ENCODE measurements around the gene RBM3. TPM values are rescaled to one million over a fixed set of nuclear protein-coding genes. Genes with fewer than 3 reads are reported as not detected.

RBM3 gene
- total RNA-seq, 2 donors from 2014 or later = 184 to 194 TPM

- H3K4me3 ChIP-seq = peak overlapping the region; percentile 37 to 52
- peaks cover 3 to 6% of the 10 kb centered on the region in 2 donors for H3K36me3 ChIP-seq (replicated peaks in 1 of 2; ENCODE audit: insufficient read depth in 1 of 2, low read depth in 2 of 2)
- intact Hi-C loops (cut with DNase I) = no loop called here
- whole genome bisulfite sequencing, 2 donors = 21 to 67% methylated on average over 7 to 8 of the region's 13 CpGs
- H3K27ac ChIP-seq = peak overlapping the region in 3 of 4 donors; percentile 11 to 99 (median 98)
- no peak for ATAC-seq
- H3K27me3 ChIP-seq = no peaks in the 10 kb centered on the region
- peaks cover 30% of the 10 kb centered on the region for H3K4me1 ChIP-seq
- H3K9me3 ChIP-seq = no peaks in the 10 kb centered on the region
- DNase-seq = no peak
- TF ChIP-seq POLR2A (IDR thresholded peaks at IDR 0.05) = no peak
- no peak for TF ChIP-seq CTCF (IDR thresholded peaks at IDR 0.05)
Measured at GRCh38 chrX:48575642-48576041, 1.4 kb downstream of the RBM3 start.

GRCh38 chrX:48576108-48576507 lies 1.8 kb downstream of the RBM3 start:
- H3K4me3 ChIP-seq = no peak overlapping the region

GRCh38 chrX:48578661-48579128 lies 4.4 kb downstream of the RBM3 start:
- Histone ChIP-seq H3K4me3 (no peak overlapping the region), H3K36me3 (replicated peaks in 1 of 2; ENCODE audit: insufficient read depth in 1 of 2, low read depth in 2 of 2) (peaks cover 3 to 6% of the 10 kb centered on the region in 2 donors), H3K27me3 (no peaks in the 10 kb centered on the region), H3K27ac (no peak overlapping the region), H3K4me1 (peaks cover 30% of the 10 kb centered on the region), H3K9me3 (no peaks in the 10 kb centered on the region)
- WGBS, 2 donors = 58 to 83% methylated on average over 1 to 2 of the region's 2 CpGs
- TF ChIP-seq POLR2A (IDR thresholded peaks at IDR 0.05) = no peak
- no peak for TF ChIP-seq CTCF (IDR thresholded peaks at IDR 0.05)
- intact Hi-C loops (cut with DNase I) = no loop called here
- ATAC-seq (no peak), DNase-seq (no peak)

More at GRCh38 chrX:48576108-48576507, 1.8 kb downstream of the RBM3 start:
- H3K27me3 ChIP-seq = no peaks in the 10 kb centered on the region
- intact Hi-C loops (cut with DNase I) = no loop called here
- peaks cover 30% of the 10 kb centered on the region for H3K4me1 ChIP-seq
- H3K36me3 ChIP-seq (replicated peaks in 1 of 2; ENCODE audit: insufficient read depth in 1 of 2, low read depth in 2 of 2) = peaks cover 3 to 6% of the 10 kb centered on the region in 2 donors
- WGBS, 2 donors = 50% methylated on average over 6 of the region's 6 CpGs; no CpG with 5 or more reads in 1 of the 2 donors
- DNase-seq (no peak), ATAC-seq (no peak)
- H3K9me3 ChIP-seq = no peaks in the 10 kb centered on the region
- H3K27ac ChIP-seq = peak overlapping the region in 1 of 4 donors; percentile 99
- TF ChIP-seq CTCF (IDR thresholded peaks at IDR 0.05) (no peak), POLR2A (IDR thresholded peaks at IDR 0.05) (no peak)

- no peaks in the 10 kb centered on the region for H3K27me3 ChIP-seq
- H3K36me3 ChIP-seq (replicated peaks in 1 of 2; ENCODE audit: insufficient read depth in 1 of 2, low read depth in 2 of 2) = peaks cover 3 to 6% of the 10 kb centered on the region in 2 donors
- DNase-seq = no peak
- TF ChIP-seq CTCF (IDR thresholded peaks at IDR 0.05) (no peak), POLR2A (IDR thresholded peaks at IDR 0.05) (no peak)
- WGBS, 2 donors = 89 to 100% methylated on average over 1 of the region's 3 CpGs
- H3K4me3 ChIP-seq = no peak overlapping the region
- intact Hi-C loops (cut with DNase I) = no loop called here
- no peak for ATAC-seq
- no peak overlapping the region for H3K27ac ChIP-seq
- peaks cover 30% of the 10 kb centered on the region for H3K4me1 ChIP-seq
- H3K9me3 ChIP-seq = no peaks in the 10 kb centered on the region
Measured at GRCh38 chrX:48579259-48579658, 5.0 kb downstream of the RBM3 start.

GRCh38 chrX:48580662-48581061 lies 6.4 kb downstream of the RBM3 start:
- intact Hi-C loops (cut with DNase I) = no loop called here
- DNase-seq (no peak), ATAC-seq (no peak)
- H3K36me3 ChIP-seq (replicated peaks in 1 of 2; ENCODE audit: insufficient read depth in 1 of 2, low read depth in 2 of 2) = peaks cover 3 to 4% of the 10 kb centered on the region in 2 donors
- no peak overlapping the region for H3K4me3 ChIP-seq
- H3K9me3 ChIP-seq = no peaks in the 10 kb centered on the region
- H3K27ac ChIP-seq = peak overlapping the region in 1 of 4 donors; percentile 17
- 83 to 86% methylated on average over 1 of the region's 1 CpG for WGBS, 2 donors
- no peaks in the 10 kb centered on the region for H3K27me3 ChIP-seq
- TF ChIP-seq POLR2A (IDR thresholded peaks at IDR 0.05) = no peak
- no peak for TF ChIP-seq CTCF (IDR thresholded peaks at IDR 0.05)
- H3K4me1 ChIP-seq = peaks cover 27% of the 10 kb centered on the region

Data from body of pancreas (tissue), 4 donors.